Measurements from ENCODE around the gene IGF2BP2. TPM values are rescaled to one million over a fixed set of nuclear protein-coding genes. Genes with fewer than 3 reads are reported as not detected.

IGF2BP2 gene
- total RNA-seq (2021; fragmentation: NEBNext Ultra II Directional; extraction: Animal tissue kit (Norgen Biotek cat#: 25700)) (114 and 121 TPM in 2 replicates), polyA plus RNA-seq (2011; rRNA removed) (7.4 and 13.5 TPM in 2 replicates), polyA minus RNA-seq (2011; rRNA and poly(A)+ RNA removed) (18.3 and 22.2 TPM in 2 replicates)
- 9.6 TPM for polyA plus RNA-seq (2011; cell fraction: cytosol; rRNA removed)
- 37.7 TPM for polyA plus RNA-seq (2011; cell fraction: nucleus; rRNA removed)
- 78.1 to 106 TPM (median 85.3 TPM) in 4 replicates for polyA plus RNA-seq (2012, experiment 1 of 2)
- 10.3 TPM for polyA plus RNA-seq (2012, experiment 2 of 2)
- polyA plus RNA-seq (2013, experiment 1 of 2) = 129 TPM
- polyA plus RNA-seq (2013, experiment 2 of 2) = 120 TPM
- 24.1 TPM for polyA minus RNA-seq (2011; cell fraction: cytosol; rRNA and poly(A)+ RNA removed)
- polyA minus RNA-seq (2011; cell fraction: nucleus; rRNA and poly(A)+ RNA removed) = 42.0 TPM
- long read RNA-seq, experiment 1, partial matches to known transcripts = 6 of 60 reads
- long read RNA-seq, experiment 1, other reads (novel, unspliced or antisense) = 50 of 60 reads
- long read RNA-seq, experiment 2, transcript IGF2BP2-202 (16 exons, 3,688 nt) = major isoform, 5 of 18 reads
- long read RNA-seq, experiment 2, partial matches to known transcripts = 6 of 18 reads
- long read RNA-seq, experiment 2, other reads (novel, unspliced or antisense) = 7 of 18 reads

GRCh38 chr3:185825006-185825638 lies at the start of gene IGF2BP2:
TSS of gene IGF2BP2 (minus strand) at chr3:185825042. CDS start at chr3:185824960, 82 bp downstream.
- FAIRE-seq (no peak), DNase-seq (ENCODE audit: low read depth in 1 of 2, low spot score in 2 of 2) (peak in 1 of 2 experiments; percentile 79)
- POLR2A ChIA-PET (ENCODE audit: partially characterized antibody) = interaction anchor here (0.6 to 5.5 kb wide), 18 partner anchors 11 to 702 kb away, joined by 3 to 38 read pairs (median 4); partner anchors contain the start of gene TRA2B
- H3K4me1 ChIP-seq (replicated peaks in 1 of 4; ENCODE audit: control insufficient read depth in 3 of 4, insufficient read depth in 4 of 4, low read length in 3 of 4) = peaks cover 3 to 13% (median 8%) of the 10 kb centered on the region in 4 experiments; a peak in 6 of 7 replicates
- peaks cover 5% of the 10 kb centered on the region; the same call in 1 of the 2 replicates for H3K79me1 ChIP-seq (ENCODE audit: low read depth, low read length)
- peaks cover 14% of the 10 kb centered on the region; the same call in 1 of the 2 replicates for H3K23me2 ChIP-seq (ENCODE audit: low read depth, low read length)
- peak within 1 kb of the TSS; percentile 79 to 94 (median 87) for H3K9ac ChIP-seq (replicated peaks in 1 of 4; ENCODE audit: extremely low read depth in 1 of 4, low read depth in 3 of 4, low read length in 3 of 4)
- H4K91ac ChIP-seq (replicated peaks; ENCODE audit: insufficient read length, low read length) = peak within 1 kb of the TSS; percentile 66
- H2BK20ac ChIP-seq (ENCODE audit: low read length) = no peak within 1 kb of the TSS; the same call in 1 of the 2 replicates
- peak within 1 kb of the TSS; percentile 61; the same call in 1 of the 2 replicates for H2BK15ac ChIP-seq (ENCODE audit: low read length)
- peak within 1 kb of the TSS; percentile 60; the same call in 1 of the 2 replicates for H2BK12ac ChIP-seq (ENCODE audit: low read depth, low read length)
- no peak within 1 kb of the TSS for H2BK120ac ChIP-seq (replicated peaks; ENCODE audit: low read depth, low read length)
- WGBS, 2 experiments (ENCODE audit: extremely low coverage in 1 of 2, insufficient coverage in 1 of 2, insufficient read length in 1 of 2, insufficient replicate concordance in 2 of 2, low coverage in 1 of 2, low lambda C conversion rate in 2 of 2, missing lambda C conversion rate in 1 of 2) = 0% methylated on average over 14 of the region's 96 CpGs; no CpG with 5 or more reads in 1 of the 2 experiments
- peaks cover 15 to 17% of the 10 kb centered on the region in 2 experiments; a peak in 3 of 4 replicates for H3K9me3 ChIP-seq (ENCODE audit: insufficient read depth in 2 of 2, low read depth in 1 of 2, low read length in 1 of 2)
- H3K27ac ChIP-seq (ENCODE audit: low read depth, low read length) = peak within 1 kb of the TSS; percentile 78
- H4K5ac ChIP-seq (ENCODE audit: insufficient read length, low read depth, low read length) = peak within 1 kb of the TSS; percentile 81
- no peak within 1 kb of the TSS for H2AK5ac ChIP-seq (ENCODE audit: low read depth, low read length)
- peak within 1 kb of the TSS; percentile 83 for H2BK5ac ChIP-seq (ENCODE audit: low read depth, low read length)
- peak within 1 kb of the TSS; percentile 71 for H3K56ac ChIP-seq (replicated peaks; ENCODE audit: insufficient read length, low read depth, low read length)
- no peak within 1 kb of the TSS for H2AFZ ChIP-seq (ENCODE audit: low read length)
- no peak within 1 kb of the TSS for H3K23ac ChIP-seq (ENCODE audit: insufficient read length)
- H3K4me2 ChIP-seq (ENCODE audit: insufficient read depth in 1 of 2, low read depth in 2 of 2, low read length in 2 of 2) = peak within 1 kb of the TSS; percentile 87 to 93
- peaks cover 6 to 72% of the 10 kb centered on the region in 2 experiments; a peak in 3 of 4 replicates for H3K79me2 ChIP-seq (ENCODE audit: control insufficient read depth in 1 of 2, insufficient read depth in 2 of 2, low read length in 2 of 2)
- H3K4me3 ChIP-seq (ENCODE audit: extremely low read depth in 1 of 4, insufficient read depth in 2 of 4, low read depth in 3 of 4, low read length in 4 of 4) = peak within 1 kb of the TSS; percentile 87 to 99 (median 88)
- no peak within 1 kb of the TSS for H3K14ac ChIP-seq (ENCODE audit: insufficient read length)
- H3K4ac ChIP-seq (replicated peaks; ENCODE audit: insufficient read length, low read depth, low read length) = peak within 1 kb of the TSS; percentile 85
- peaks cover 5 to 8% of the 10 kb centered on the region in 2 experiments for H4K20me1 ChIP-seq (replicated peaks in 1 of 2; ENCODE audit: control insufficient read depth in 1 of 2, insufficient read depth in 2 of 2, low read length in 2 of 2)
- peak within 1 kb of the TSS; percentile 99 for H4K8ac ChIP-seq (ENCODE audit: extremely low read depth, insufficient read depth, low read length)
- H3K36me3 ChIP-seq (ENCODE audit: control insufficient read depth in 2 of 4, insufficient read depth in 4 of 4, low read length in 3 of 4) = peaks cover 2 to 30% (median 14%) of the 10 kb centered on the region in 4 experiments; a peak in 7 of 8 replicates
- CTCF ChIA-PET (ENCODE audit: partially characterized antibody) = interaction anchor here (3.7 kb wide), 1 partner anchor 92 kb away, joined by 31 read pairs; no protein-coding TSS in a partner anchor
- peaks cover 0 to 6% (median 4%) of the 10 kb centered on the region in 4 experiments; a peak in 4 of 7 replicates for H3K27me3 ChIP-seq (replicated peaks in 1 of 4; ENCODE audit: control insufficient read depth in 3 of 4, extremely low read depth in 1 of 4, insufficient read depth in 3 of 4, low read length in 3 of 4)
- H3K18ac ChIP-seq (ENCODE audit: extremely low read depth, low read length) = peak within 1 kb of the TSS; percentile 90
- TF ChIP-seq HDAC2 (IDR thresholded peaks at IDR 0.05; ENCODE audit: borderline replicate concordance in 1 of 2, low read depth in 2 of 2, low read length in 2 of 2) = 0 out of 4 replicates have a peak, but pooled peaks of 1 of the 2 experiments have one; percentile 38
- TF ChIP-seq TAF1 (IDR thresholded peaks at IDR 0.05; ENCODE audit: low read depth, low read length) = peak; percentile 68
- 0 out of 2 replicates have a peak, but pooled peaks have one; percentile 79 for TF ChIP-seq RBBP5 (IDR thresholded peaks at IDR 0.05; ENCODE audit: borderline replicate concordance, low read depth, low read length)
- TF ChIP-seq KDM5A (IDR thresholded peaks at IDR 0.05; ENCODE audit: low read length) = no peak
- TF ChIP-seq CEBPB (IDR thresholded peaks at IDR 0.05; ENCODE audit: low read depth, low read length) = no peak
- TF ChIP-seq TAF7 (optimal IDR thresholded peaks at IDR 0.05; ENCODE audit: borderline replicate concordance, low read depth, low read length) = peak; percentile 75
- TF ChIP-seq PHF8 (conservative IDR thresholded peaks at IDR 0.05; ENCODE audit: low read depth, low read length) = peak; percentile 46; the same call in 1 of the 2 replicates

Measured in H1 (cell line).